ENCODE measurements around the gene CIDEC. TPM values are rescaled to one million over a fixed set of nuclear protein-coding genes. Genes with fewer than 3 reads are reported as not detected.

CIDEC gene
- total and polyA plus RNA-seq, 2 experiments from 2014 or later: not detected

DNA sequence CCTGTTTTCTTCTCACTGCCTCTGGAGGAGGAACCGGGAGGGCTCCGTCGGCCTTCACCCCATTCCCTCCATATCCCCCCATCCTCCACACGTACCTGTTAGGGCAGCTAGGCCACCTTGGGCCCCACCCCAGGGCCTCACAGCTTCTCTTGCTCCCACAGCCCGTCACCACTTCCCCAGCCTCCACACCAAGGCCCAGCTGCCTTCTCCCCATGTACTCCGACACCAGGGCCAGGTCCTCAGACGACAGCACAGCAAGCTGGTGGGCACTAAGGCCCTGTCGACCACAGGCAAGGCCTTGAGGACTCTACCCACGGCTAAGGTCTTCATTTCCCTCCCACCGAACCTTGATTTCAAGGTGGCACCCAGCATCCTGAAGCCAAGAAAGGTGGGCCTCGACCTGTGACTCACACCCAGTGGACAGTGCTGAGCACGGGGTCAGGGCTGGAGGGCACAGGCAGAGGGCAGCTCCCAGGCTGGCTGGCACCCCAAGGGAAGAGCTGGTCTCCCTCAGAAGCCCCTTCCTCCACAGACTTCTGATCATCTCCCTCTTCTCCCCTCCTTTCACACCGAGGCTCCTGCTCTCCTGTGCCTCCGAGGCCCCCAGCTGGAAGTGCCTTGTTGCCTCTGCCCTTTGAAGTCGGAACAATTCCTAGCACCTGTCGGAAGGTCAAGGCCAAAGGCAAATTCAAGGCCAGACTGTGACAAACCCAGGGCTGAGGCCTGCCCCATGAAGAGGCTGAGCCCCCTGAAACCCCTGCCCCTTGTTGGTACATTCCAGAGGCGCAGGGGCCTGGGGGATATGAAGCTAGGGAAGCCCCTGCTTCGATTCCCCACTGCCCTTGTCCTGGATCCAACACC lies 45.3 kb downstream of the CIDEC start:
- Histone ChIP-seq H3K4me1 (ENCODE audit: insufficient read depth) (no peaks in the 10 kb centered on the region), H3K79me2 (replicated peaks; ENCODE audit: insufficient read depth) (no peaks in the 10 kb centered on the region), H3K27me3 (ENCODE audit: insufficient read depth) (no peaks in the 10 kb centered on the region), H3K9me2 (ENCODE audit: insufficient read depth) (no peaks in the 10 kb centered on the region), H2AFZ (no peak overlapping the region), H4K20me1 (replicated peaks; ENCODE audit: insufficient read depth) (no peaks in the 10 kb centered on the region; the same call in 1 of the 2 replicates), H3F3A (replicated peaks; ENCODE audit: low read depth) (no peaks in the 10 kb centered on the region), H3K4me2 (no peak overlapping the region), H3K4me3 (no peak overlapping the region), H3K27ac (ENCODE audit: low read depth) (no peak overlapping the region), H3K36me3 (ENCODE audit: insufficient read depth) (no peaks in the 10 kb centered on the region)
- Mint-ChIP-seq H3K27ac (no peak overlapping the region; the same call in 1 of the 2 replicates), H3K36me3 (ENCODE audit: low read depth) (peaks cover 16% of the 10 kb centered on the region), H3K9me3 (no peaks in the 10 kb centered on the region), H3K4me3 (no peak overlapping the region), H3K27me3 (ENCODE audit: insufficient read depth, low read depth, poor library complexity) (peaks cover 8% of the 10 kb centered on the region), H3K4me1 (no peaks in the 10 kb centered on the region)
- DNase-seq (ENCODE audit: low spot score) (no peak), ATAC-seq (no peak)
- TF ChIP-seq NANOG (IDR thresholded peaks at IDR 0.05; ENCODE audit: borderline replicate concordance) (no peak), JUNB (IDR thresholded peaks at IDR 0.05; ENCODE audit: unreplicated experiment) (no peak), REST (IDR thresholded peaks at IDR 0.05; ENCODE audit: unreplicated experiment) (no peak), ZNF331 (CRISPR knock-in tag; IDR thresholded peaks at IDR 0.05; ENCODE audit: low read depth) (no peak), EZH2phosphoT487 (IDR thresholded peaks at IDR 0.05; ENCODE audit: unreplicated experiment) (no peak), CREB1 (CRISPR knock-in tag; IDR thresholded peaks at IDR 0.05; ENCODE audit: low read depth) (no peak), EZH2 (IDR thresholded peaks at IDR 0.05; ENCODE audit: low read depth, unreplicated experiment) (no peak), ETS1 (IDR thresholded peaks at IDR 0.05) (no peak), ZNF114 (CRISPR knock-in tag; IDR thresholded peaks at IDR 0.05) (no peak), POLR2AphosphoS5 (IDR thresholded peaks at IDR 0.05; ENCODE audit: low read depth) (no peak), ZNF462 (CRISPR knock-in tag; IDR thresholded peaks at IDR 0.05) (no peak), STAT1 (IDR thresholded peaks at IDR 0.05; ENCODE audit: unreplicated experiment) (no peak)
- TF ChIP-seq, protein P1, sequence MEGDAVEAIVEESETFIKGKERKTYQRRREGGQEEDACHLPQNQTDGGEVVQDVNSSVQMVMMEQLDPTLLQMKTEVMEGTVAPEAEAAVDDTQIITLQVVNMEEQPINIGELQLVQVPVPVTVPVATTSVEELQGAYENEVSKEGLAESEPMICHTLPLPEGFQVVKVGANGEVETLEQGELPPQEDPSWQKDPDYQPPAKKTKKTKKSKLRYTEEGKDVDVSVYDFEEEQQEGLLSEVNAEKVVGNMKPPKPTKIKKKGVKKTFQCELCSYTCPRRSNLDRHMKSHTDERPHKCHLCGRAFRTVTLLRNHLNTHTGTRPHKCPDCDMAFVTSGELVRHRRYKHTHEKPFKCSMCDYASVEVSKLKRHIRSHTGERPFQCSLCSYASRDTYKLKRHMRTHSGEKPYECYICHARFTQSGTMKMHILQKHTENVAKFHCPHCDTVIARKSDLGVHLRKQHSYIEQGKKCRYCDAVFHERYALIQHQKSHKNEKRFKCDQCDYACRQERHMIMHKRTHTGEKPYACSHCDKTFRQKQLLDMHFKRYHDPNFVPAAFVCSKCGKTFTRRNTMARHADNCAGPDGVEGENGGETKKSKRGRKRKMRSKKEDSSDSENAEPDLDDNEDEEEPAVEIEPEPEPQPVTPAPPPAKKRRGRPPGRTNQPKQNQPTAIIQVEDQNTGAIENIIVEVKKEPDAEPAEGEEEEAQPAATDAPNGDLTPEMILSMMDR (conservative IDR thresholded peaks at IDR 0.05; ENCODE audit: low read depth in 2 of 2): no peak

Measured in GM23338 (cell line).